Liver (tissue), 3 donors: Measurements from ENCODE around the gene UGT1A8.

Experiments
- CTCF ChIP-seq: fragments of 150-350 bp; IDR thresholded peaks from 2 replicates; pipeline ENCODE4 v1.5.1; 2017; ENCODE audit warnings: improper control_type of control experiment, low read depth, low read length; ENCODE audit not compliant: missing input control
- FOXA1 ChIP-seq: IDR thresholded peaks from 2 replicates; pipeline ENCODE4 v1.6.1; 2016; ENCODE audit warnings: antibody characterized with exemption
- JUND ChIP-seq, 2 donors: IDR thresholded peaks; 2 replicates each; pipeline ENCODE4 v1.6.1; 2016; ENCODE audit warnings: antibody characterized with exemption in 2 of 2
- MAX ChIP-seq: IDR thresholded peaks from 2 replicates; pipeline ENCODE4 v1.6.1; 2016; ENCODE audit warnings: antibody characterized with exemption
- REST ChIP-seq: IDR thresholded peaks from 2 replicates; pipeline ENCODE4 v1.6.1; 2016; ENCODE audit warnings: antibody characterized with exemption, mild to moderate bottlenecking
- RXRA ChIP-seq, 2 donors: IDR thresholded peaks; 2 replicates each; pipeline ENCODE4 v1.6.1; 2017 to 2018; ENCODE audit warnings: antibody characterized with exemption in 2 of 2, mild to moderate bottlenecking in 1 of 2
- SP1 ChIP-seq: IDR thresholded peaks from 2 replicates; pipeline ENCODE4 v1.6.1; 2018; ENCODE audit warnings: antibody characterized with exemption, mild to moderate bottlenecking
- donor health status: healthy.
- donor health status: healthy.

- TF ChIP-seq RXRA (IDR thresholded peaks at IDR 0.05) (no peak), CTCF (no peak), FOXA1 (no peak), JUND (IDR thresholded peaks at IDR 0.05) (no peak), MAX (no peak), SP1 (no peak), REST (no peak)
Observed at GRCh38 chr2:233654501-233654900, 37.1 kb downstream of the UGT1A8 start.
